Trophoblast cell (in vitro differentiated cells and primary cell): ENCODE results near the gene CDH22.

Experiments
- DNase-seq, 2 donors: peaks; one replicate each; pipeline ENCODE4 v3.0.0-alpha.2; 2016
- H2AFZ ChIP-seq: 2 replicates; pipeline ENCODE4 v1.6.1; 2013; ENCODE audit warnings: low read length, moderate library complexity, mild to moderate bottlenecking; ENCODE audit not compliant: insufficient read depth, poor library complexity
- H2AK5ac ChIP-seq: 2 replicates; pipeline ENCODE4 v1.6.1; 2013; ENCODE audit warnings: mild to moderate bottlenecking, low read length
- H2BK120ac ChIP-seq: 2 replicates; pipeline ENCODE4 v1.6.1; 2013; ENCODE audit warnings: low read length, mild to moderate bottlenecking, moderate library complexity; ENCODE audit not compliant: insufficient read depth, poor library complexity
- H2BK12ac ChIP-seq: 2 replicates; pipeline ENCODE4 v1.6.1; 2013; ENCODE audit warnings: mild to moderate bottlenecking, low read length, moderate library complexity
- H2BK5ac ChIP-seq: 2 replicates; pipeline ENCODE4 v1.6.1; 2013; ENCODE audit warnings: low read length, low read depth, moderate library complexity, mild to moderate bottlenecking; ENCODE audit not compliant: poor library complexity
- H3K14ac ChIP-seq: 2 replicates; pipeline ENCODE4 v1.6.1; 2013; ENCODE audit warnings: mild to moderate bottlenecking, low read length
- H3K18ac ChIP-seq: 2 replicates; pipeline ENCODE4 v1.6.1; 2013; ENCODE audit warnings: mild to moderate bottlenecking, low read length
- H3K23ac ChIP-seq: 2 replicates; pipeline ENCODE4 v1.6.1; 2013; ENCODE audit warnings: low read length
- H3K27ac ChIP-seq: 2 replicates; pipeline ENCODE4 v1.5.1; 2013; ENCODE audit warnings: low read depth, mild to moderate bottlenecking, inconsistent platforms, low read length, moderate library complexity
- H3K27me3 ChIP-seq: 2 replicates; pipeline ENCODE4 v1.6.1; 2013; ENCODE audit warnings: inconsistent platforms, mild to moderate bottlenecking, low read length, moderate library complexity; ENCODE audit not compliant: insufficient read depth
- H3K36me3 ChIP-seq, 2 experiments: 1 replicate in 1 of 2; 2 replicates in 1 of 2; pipeline ENCODE4 v1.6.1; 2013; ENCODE audit warnings: low read length in 2 of 2, mild to moderate bottlenecking in 2 of 2, moderate library complexity in 1 of 2; ENCODE audit not compliant: insufficient read depth in 2 of 2, control insufficient read depth in 1 of 2
- H3K4ac ChIP-seq: 2 replicates; pipeline ENCODE4 v1.6.1; 2013; ENCODE audit warnings: low read depth, mild to moderate bottlenecking, low read length, moderate library complexity
- H3K4me1 ChIP-seq, 2 experiments: 1 replicate in 1 of 2; 2 replicates in 1 of 2; pipeline ENCODE4 v1.6.1; 2013; ENCODE audit warnings: low read length in 2 of 2, mild to moderate bottlenecking in 2 of 2, moderate library complexity in 1 of 2; ENCODE audit not compliant: insufficient read depth in 2 of 2, control insufficient read depth in 1 of 2
- H3K4me2 ChIP-seq: 2 replicates; pipeline ENCODE4 v1.6.1; 2013; ENCODE audit warnings: inconsistent platforms, mild to moderate bottlenecking, low read length, moderate library complexity
- H3K4me3 ChIP-seq: 2 replicates; pipeline ENCODE4 v1.5.1; 2013; ENCODE audit warnings: mild to moderate bottlenecking, low read depth, low read length, inconsistent platforms
- H3K79me1 ChIP-seq: one replicate; pipeline ENCODE4 v1.6.1; 2013; ENCODE audit warnings: low read length
- H3K79me2 ChIP-seq: 2 replicates; pipeline ENCODE4 v1.6.1; 2013; ENCODE audit warnings: low read length, mild to moderate bottlenecking; ENCODE audit not compliant: control insufficient read depth, insufficient read depth, poor library complexity
- H3K9ac ChIP-seq: 2 replicates; pipeline ENCODE4 v1.6.1; 2013; ENCODE audit warnings: mild to moderate bottlenecking, low read length
- H3K9me3 ChIP-seq: 2 replicates; pipeline ENCODE4 v1.6.1; 2013; ENCODE audit warnings: low read depth, mild to moderate bottlenecking, control low read depth, inconsistent platforms, low read length; ENCODE audit not compliant: insufficient read depth
- H4K12ac ChIP-seq: 2 replicates; pipeline ENCODE4 v1.6.1; 2013; ENCODE audit warnings: low read depth, mild to moderate bottlenecking, low read length, moderate library complexity
- H4K8ac ChIP-seq: 2 replicates; pipeline ENCODE4 v1.6.1; 2013; ENCODE audit warnings: low read depth, mild to moderate bottlenecking, low read length, moderate library complexity
- H4K91ac ChIP-seq: one replicate; pipeline ENCODE4 v1.6.1; 2013; ENCODE audit warnings: low read depth, mild to moderate bottlenecking, low read length, moderate library complexity
- WGBS: extraction: QIAGEN DNeasy Blood & Tissue Kit; methylation state at CpG from one replicate; pipeline ENCODE4 v1.1.7; 2013; ENCODE audit warnings: missing lambda C conversion rate; ENCODE audit not compliant: insufficient read length, insufficient coverage; ENCODE audit errors: extremely low coverage; 5-methylcytosine and 5-hydroxymethylcytosine counted together

The CDH22 gene

DNA sequence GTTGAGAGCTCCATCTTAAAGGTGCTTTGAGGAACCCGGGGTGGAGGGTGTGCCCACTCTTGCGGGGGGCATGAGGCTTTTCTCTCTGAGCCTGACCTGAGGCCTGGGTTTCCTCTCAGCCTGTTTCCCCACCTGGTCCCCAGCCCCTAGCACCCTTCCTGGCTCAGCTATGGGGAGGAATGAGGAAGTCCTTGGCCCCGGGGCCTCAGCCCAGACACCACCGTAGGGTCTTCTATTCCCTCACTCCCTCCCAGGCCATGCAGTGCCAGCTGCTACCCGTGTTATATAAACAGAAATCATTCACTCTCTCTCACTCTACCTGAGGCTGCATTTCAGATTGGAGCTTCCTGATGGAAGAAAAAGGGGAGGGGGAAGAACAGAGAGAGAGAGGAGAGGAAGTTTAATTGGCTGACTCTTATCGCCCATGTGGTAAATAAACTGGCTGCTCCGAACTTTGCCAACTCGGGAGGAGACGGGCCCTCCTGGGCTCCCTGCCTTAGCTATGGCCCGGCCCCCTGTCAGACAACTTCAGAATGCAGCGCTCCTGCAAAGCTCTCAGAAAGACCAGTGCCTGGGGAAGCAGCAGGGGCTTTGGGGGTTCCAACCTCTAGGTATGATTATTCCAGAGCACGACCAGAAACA, 2.8 kb downstream of the CDH22 start:
- H2BK120ac ChIP-seq: no peak overlapping the region
- H3K79me1 ChIP-seq: no peaks in the 10 kb centered on the region
- H3K4me2 ChIP-seq: no peak overlapping the region
- H3K9me3 ChIP-seq: peaks cover 2% of the 10 kb centered on the region
- H2BK12ac ChIP-seq: no peak overlapping the region
- H4K91ac ChIP-seq: no peak overlapping the region
- H3K36me3 ChIP-seq: no peaks in the 10 kb centered on the region
- no peak overlapping the region for H2AFZ ChIP-seq
- H3K79me2 ChIP-seq: no peaks in the 10 kb centered on the region
- DNase-seq: no peak
- H2AK5ac ChIP-seq: no peak overlapping the region
- no peak overlapping the region for H3K18ac ChIP-seq
- no peak overlapping the region for H4K8ac ChIP-seq
- no peak overlapping the region for H3K4ac ChIP-seq
- H3K4me3 ChIP-seq: no peak overlapping the region
- peaks cover 43% of the 10 kb centered on the region for H3K27me3 ChIP-seq
- WGBS: no CpG with 5 or more reads among the region's 12 CpGs
- H3K4me1 ChIP-seq: peaks cover 4 to 5% of the 10 kb centered on the region in 2 experiments
- H4K12ac ChIP-seq: no peak overlapping the region
- no peak overlapping the region for H3K27ac ChIP-seq
- H2BK5ac ChIP-seq: no peak overlapping the region
- H3K9ac ChIP-seq: no peak overlapping the region
- H3K23ac ChIP-seq: no peak overlapping the region
- H3K14ac ChIP-seq: no peak overlapping the region

DNA sequence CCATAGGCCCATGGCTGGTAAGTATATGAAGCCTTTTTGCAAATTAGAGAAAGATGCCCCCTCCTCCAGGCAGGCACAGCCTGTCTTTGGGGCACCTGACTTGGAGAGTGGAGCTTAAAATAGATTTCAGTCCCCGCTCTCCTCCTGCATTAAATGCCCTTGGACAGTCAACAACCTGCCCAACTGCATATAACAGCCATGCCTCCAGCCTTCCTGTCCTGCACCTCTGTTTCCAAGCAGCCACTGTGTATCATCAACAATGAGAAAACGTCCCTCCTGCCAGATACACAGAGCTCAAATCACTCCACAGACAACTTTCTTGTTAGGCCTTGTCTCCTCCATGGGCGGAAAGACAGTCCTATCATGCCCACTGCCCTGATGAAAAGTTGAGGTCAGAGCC, 3.4 kb downstream of the CDH22 start:
- Histone ChIP-seq H3K9me3 (peaks cover 2% of the 10 kb centered on the region), H3K4me3 (no peak overlapping the region), H3K4ac (no peak overlapping the region), H3K36me3 (no peaks in the 10 kb centered on the region), H3K4me2 (no peak overlapping the region), H3K18ac (no peak overlapping the region), H4K91ac (no peak overlapping the region), H3K27ac (no peak overlapping the region), H3K79me2 (no peaks in the 10 kb centered on the region), H2AFZ (no peak overlapping the region), H2BK12ac (no peak overlapping the region), H2BK120ac (no peak overlapping the region), H3K14ac (no peak overlapping the region), H3K27me3 (peaks cover 40% of the 10 kb centered on the region), H2BK5ac (no peak overlapping the region), H3K9ac (no peak overlapping the region), H4K12ac (no peak overlapping the region), H3K4me1 (peaks cover 4 to 5% of the 10 kb centered on the region in 2 experiments), H3K79me1 (no peaks in the 10 kb centered on the region), H2AK5ac (no peak overlapping the region), H4K8ac (no peak overlapping the region), H3K23ac (no peak overlapping the region)
- no CpG with 5 or more reads among the region's 3 CpGs for WGBS
- DNase-seq: no peak

DNA sequence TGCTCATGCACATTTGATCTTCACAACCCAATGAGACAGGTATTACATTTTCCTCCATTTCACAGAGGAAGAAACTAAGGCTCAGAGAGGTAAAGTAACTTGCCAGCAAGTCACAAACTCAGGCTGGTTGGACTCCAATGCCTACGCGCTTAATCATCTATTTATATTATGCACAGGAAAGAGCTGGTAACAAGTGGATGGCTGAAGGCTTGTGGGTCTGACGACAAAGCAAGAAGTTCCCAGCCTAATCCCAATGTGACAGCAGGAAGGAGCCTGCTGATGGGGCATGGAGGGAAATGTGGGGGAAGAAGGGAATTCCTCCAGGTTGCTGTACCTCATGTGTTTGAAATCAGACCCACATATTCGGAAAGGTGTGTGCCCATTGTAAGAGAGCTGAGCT, 3.9 kb downstream of the CDH22 start:
- DNase-seq: no peak
- no CpG with 5 or more reads among the region's 4 CpGs for WGBS
- no peak overlapping the region for H3K4ac ChIP-seq

DNA sequence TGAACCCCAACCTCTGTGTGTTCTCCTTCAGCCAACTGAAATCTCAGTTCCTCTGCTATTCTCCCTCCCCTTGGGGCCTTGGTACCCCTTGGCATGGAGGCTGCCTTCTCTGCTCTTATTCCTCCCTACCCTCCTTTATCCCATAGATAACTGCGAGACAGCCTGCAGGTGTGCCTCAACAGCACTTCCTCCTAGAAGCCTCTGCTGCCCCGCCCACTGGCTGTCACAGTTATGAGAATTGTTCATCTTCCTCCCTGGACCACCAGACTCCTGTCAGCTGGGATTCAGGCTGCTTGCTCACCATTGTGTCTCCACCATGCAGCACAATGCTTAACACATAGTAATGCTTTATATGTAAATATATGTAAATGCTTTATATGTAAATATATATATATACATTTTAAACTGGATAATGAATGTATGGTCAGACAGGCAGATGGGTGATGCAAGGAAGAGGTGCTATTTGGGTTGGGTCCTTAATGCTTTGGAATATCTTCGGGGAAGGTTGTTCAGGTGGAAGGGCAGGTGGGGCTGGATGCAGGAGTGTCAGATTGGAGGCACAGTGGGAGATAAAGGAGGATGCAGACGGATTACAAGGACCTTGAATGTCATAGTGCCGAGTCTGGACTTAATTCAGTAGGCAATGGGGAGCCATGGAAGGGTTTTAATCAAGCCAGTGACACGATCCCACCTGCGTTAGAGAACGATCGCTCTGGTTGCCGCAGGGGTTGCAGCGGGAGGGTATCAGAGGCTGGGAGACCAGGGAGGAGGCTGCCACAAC, 4.9 kb downstream of the CDH22 start:
- Histone ChIP-seq H3K79me2 (no peaks in the 10 kb centered on the region), H3K4me2 (no peak overlapping the region), H4K12ac (no peak overlapping the region), H3K36me3 (no peaks in the 10 kb centered on the region), H2AK5ac (no peak overlapping the region), H3K27me3 (peaks cover 25% of the 10 kb centered on the region), H3K9ac (no peak overlapping the region), H3K27ac (no peak overlapping the region), H2BK12ac (no peak overlapping the region), H3K4me1 (peaks cover 3 to 4% of the 10 kb centered on the region in 2 experiments), H4K8ac (no peak overlapping the region), H3K79me1 (no peaks in the 10 kb centered on the region), H3K9me3 (no peaks in the 10 kb centered on the region), H2BK120ac (no peak overlapping the region), H3K14ac (no peak overlapping the region), H2BK5ac (no peak overlapping the region), H3K23ac (no peak overlapping the region), H3K4ac (no peak overlapping the region), H3K18ac (no peak overlapping the region), H3K4me3 (no peak overlapping the region), H4K91ac (no peak overlapping the region), H2AFZ (no peak overlapping the region)
- DNase-seq: no peak
- WGBS: no CpG with 5 or more reads among the region's 11 CpGs

More for the DNA sequence above, 3.9 kb downstream of the CDH22 start:
- Histone ChIP-seq H3K4me2 (no peak overlapping the region), H3K79me1 (no peaks in the 10 kb centered on the region), H3K27me3 (peaks cover 35% of the 10 kb centered on the region), H3K23ac (no peak overlapping the region), H4K8ac (no peak overlapping the region), H3K9me3 (no peaks in the 10 kb centered on the region), H3K18ac (no peak overlapping the region), H2BK120ac (no peak overlapping the region), H3K4me1 (peaks cover 4 to 5% of the 10 kb centered on the region in 2 experiments), H4K12ac (no peak overlapping the region), H3K4me3 (no peak overlapping the region), H3K14ac (no peak overlapping the region), H2BK5ac (no peak overlapping the region), H3K27ac (no peak overlapping the region), H2AK5ac (no peak overlapping the region), H2AFZ (no peak overlapping the region), H4K91ac (no peak overlapping the region), H3K9ac (no peak overlapping the region), H3K36me3 (no peaks in the 10 kb centered on the region), H2BK12ac (no peak overlapping the region), H3K79me2 (no peaks in the 10 kb centered on the region)
